ENCODE measurements around the gene CROT. TPM values are rescaled to one million over a fixed set of nuclear protein-coding genes. Genes with fewer than 3 reads are reported as not detected.

The CROT gene
- total RNA-seq, 2 donors from 2014 or later, result 5.6 to 6.1 TPM

- no peak overlapping the region for H3K27ac ChIP-seq
- no peaks in the 10 kb centered on the region for H3K4me1 ChIP-seq
- DNase-seq (ENCODE audit: low spot score), result no peak
- H3K9me3 ChIP-seq, result peaks cover 23 to 38% of the 10 kb centered on the region in 2 donors
- peaks cover 4% of the 10 kb centered on the region for H3K36me3 ChIP-seq
- no peak overlapping the region for H3K4me3 ChIP-seq
- TF ChIP-seq, protein P1, sequence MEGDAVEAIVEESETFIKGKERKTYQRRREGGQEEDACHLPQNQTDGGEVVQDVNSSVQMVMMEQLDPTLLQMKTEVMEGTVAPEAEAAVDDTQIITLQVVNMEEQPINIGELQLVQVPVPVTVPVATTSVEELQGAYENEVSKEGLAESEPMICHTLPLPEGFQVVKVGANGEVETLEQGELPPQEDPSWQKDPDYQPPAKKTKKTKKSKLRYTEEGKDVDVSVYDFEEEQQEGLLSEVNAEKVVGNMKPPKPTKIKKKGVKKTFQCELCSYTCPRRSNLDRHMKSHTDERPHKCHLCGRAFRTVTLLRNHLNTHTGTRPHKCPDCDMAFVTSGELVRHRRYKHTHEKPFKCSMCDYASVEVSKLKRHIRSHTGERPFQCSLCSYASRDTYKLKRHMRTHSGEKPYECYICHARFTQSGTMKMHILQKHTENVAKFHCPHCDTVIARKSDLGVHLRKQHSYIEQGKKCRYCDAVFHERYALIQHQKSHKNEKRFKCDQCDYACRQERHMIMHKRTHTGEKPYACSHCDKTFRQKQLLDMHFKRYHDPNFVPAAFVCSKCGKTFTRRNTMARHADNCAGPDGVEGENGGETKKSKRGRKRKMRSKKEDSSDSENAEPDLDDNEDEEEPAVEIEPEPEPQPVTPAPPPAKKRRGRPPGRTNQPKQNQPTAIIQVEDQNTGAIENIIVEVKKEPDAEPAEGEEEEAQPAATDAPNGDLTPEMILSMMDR (IDR thresholded peaks at IDR 0.05), result no peak
- no peaks in the 10 kb centered on the region for H3K27me3 ChIP-seq
Observed at GRCh38 chr7:87328281-87328680, 17.2 kb upstream of the CROT start.

DNA sequence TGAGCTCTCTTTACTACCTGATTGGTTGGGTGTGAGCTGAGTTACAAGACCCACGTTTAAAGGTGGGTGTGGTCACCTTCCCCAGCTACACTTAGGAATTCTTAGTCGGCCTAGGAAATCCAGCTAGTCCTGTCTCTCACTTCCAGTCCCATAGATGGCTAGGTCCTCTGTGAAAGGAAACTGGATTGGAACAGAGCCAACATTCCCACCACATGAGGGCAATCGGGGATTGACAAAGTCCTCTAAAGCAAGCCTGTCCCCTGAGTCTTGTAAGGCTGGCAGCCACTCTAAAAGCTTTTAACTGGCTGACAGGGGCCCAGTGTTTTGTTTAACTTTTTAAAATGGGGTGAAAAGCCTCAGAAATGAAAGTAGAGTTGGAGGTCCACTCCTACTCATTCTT, 15.1 kb upstream of the CROT start:
- H3K4me3 ChIP-seq, result no peak overlapping the region
- no peak overlapping the region for H3K27ac ChIP-seq
- no peaks in the 10 kb centered on the region for H3K4me1 ChIP-seq
- DNase-seq (ENCODE audit: low spot score), result no peak
- H3K27me3 ChIP-seq, result no peaks in the 10 kb centered on the region
- peaks cover 23 to 38% of the 10 kb centered on the region in 2 donors for H3K9me3 ChIP-seq
- TF ChIP-seq, protein P1 (IDR thresholded peaks at IDR 0.05), result no peak
- H3K36me3 ChIP-seq, result peaks cover 4% of the 10 kb centered on the region

- no peak for DNase-seq (ENCODE audit: low spot score)
- Histone ChIP-seq H3K27ac (no peak overlapping the region), H3K4me1 (no peaks in the 10 kb centered on the region), H3K4me3 (no peak overlapping the region), H3K27me3 (no peaks in the 10 kb centered on the region), H3K36me3 (peaks cover 4% of the 10 kb centered on the region), H3K9me3 (peaks cover 23 to 33% of the 10 kb centered on the region in 2 donors)
- TF ChIP-seq, protein P1 (IDR thresholded peaks at IDR 0.05), result no peak
Observed at GRCh38 chr7:87330942-87331341, 14.5 kb upstream of the CROT start.

- H3K27me3 ChIP-seq, result no peaks in the 10 kb centered on the region
Observed at GRCh38 chr7:87331687-87332252, 13.7 kb upstream of the CROT start.

GRCh38 chr7:87332321-87332720, 13.1 kb upstream of the CROT start:
- Histone ChIP-seq H3K4me1 (no peaks in the 10 kb centered on the region), H3K36me3 (peaks cover 4% of the 10 kb centered on the region), H3K9me3 (peaks cover 22 to 24% of the 10 kb centered on the region in 2 donors), H3K27me3 (no peaks in the 10 kb centered on the region), H3K4me3 (no peak overlapping the region), H3K27ac (no peak overlapping the region)
- TF ChIP-seq, protein P1 (IDR thresholded peaks at IDR 0.05), result no peak
- DNase-seq (ENCODE audit: low spot score), result no peak

More at GRCh38 chr7:87331687-87332252, 13.7 kb upstream of the CROT start:
- DNase-seq (ENCODE audit: low spot score), result no peak
- Histone ChIP-seq H3K9me3 (peaks cover 23 to 29% of the 10 kb centered on the region in 2 donors), H3K36me3 (peaks cover 4% of the 10 kb centered on the region), H3K27ac (no peak overlapping the region), H3K4me3 (no peak overlapping the region), H3K4me1 (no peaks in the 10 kb centered on the region)
- TF ChIP-seq, protein P1 (IDR thresholded peaks at IDR 0.05), result no peak

- H3K27ac ChIP-seq, result no peak overlapping the region
- H3K9me3 ChIP-seq, result no peaks in the 10 kb centered on the region
- H3K4me1 ChIP-seq, result no peaks in the 10 kb centered on the region
- H3K36me3 ChIP-seq, result no peaks in the 10 kb centered on the region
- H3K4me3 ChIP-seq, result no peak overlapping the region
- H3K27me3 ChIP-seq, result no peaks in the 10 kb centered on the region
- TF ChIP-seq, protein P1 (IDR thresholded peaks at IDR 0.05), result no peak
- no peak for DNase-seq (ENCODE audit: low spot score)
Observed at GRCh38 chr7:87336136-87336535, 9.3 kb upstream of the CROT start.

All from right atrium auricular region (tissue), 2 donors.